DND-41 (cell line): ENCODE results near the gene CAMKMT.

Experiments
- ATAC-seq: fragments of 200-7000 bp; cut with Tn5 transposase; 3 replicates; pipeline ENCODE4 v1.9.1; 2021; ENCODE audit warnings: low read depth; ENCODE audit not compliant: insufficient read depth
- DNase-seq: peaks from one replicate; pipeline ENCODE4 v3.0.0-alpha.2; 2020
- H2AFZ ChIP-seq: 2 replicates; pipeline ENCODE4 v1.6.0; 2012; ENCODE audit warnings: low read depth, low read length
- H3K27ac ChIP-seq: 2 replicates; pipeline ENCODE4 v1.5.1; 2012; ENCODE audit warnings: low read length, inconsistent platforms
- H3K27me3 ChIP-seq: fragments of 200-600 bp; sonication (generic); 2 replicates; pipeline ENCODE4 v1.6.0; 2012; ENCODE audit warnings: low read length, mild to moderate bottlenecking, inconsistent platforms; ENCODE audit not compliant: insufficient read depth, poor library complexity
- H3K36me3 ChIP-seq: 2 replicates; pipeline ENCODE4 v1.5.1; 2012; ENCODE audit warnings: low read length, inconsistent platforms; ENCODE audit not compliant: insufficient read depth
- H3K4me1 ChIP-seq: 2 replicates; pipeline ENCODE4 v1.5.1; 2012; ENCODE audit warnings: mild to moderate bottlenecking, low read length; ENCODE audit not compliant: insufficient read depth
- H3K4me2 ChIP-seq: 2 replicates; pipeline ENCODE4 v1.6.0; 2012; ENCODE audit warnings: mild to moderate bottlenecking, moderate library complexity, low read length, inconsistent platforms; ENCODE audit not compliant: insufficient read depth
- H3K4me3 ChIP-seq, 2 experiments: fragments of 200-600 bp in 1 of 2; shearing (Covaris generic) in 1 of 2; 2 replicates each; pipeline ENCODE4 v1.5.1; 2012 to 2016; ENCODE audit warnings: inconsistent platforms in 2 of 2, low read length in 2 of 2, mild to moderate bottlenecking in 2 of 2, low read depth in 1 of 2, moderate library complexity in 1 of 2
- H3K79me2 ChIP-seq: 2 replicates; pipeline ENCODE4 v1.6.0; 2012; ENCODE audit warnings: low read length, inconsistent platforms; ENCODE audit not compliant: insufficient read depth
- H3K9ac ChIP-seq: 2 replicates; pipeline ENCODE4 v1.6.0; 2012; ENCODE audit warnings: low read depth, mild to moderate bottlenecking, inconsistent platforms, low read length, moderate library complexity
- H3K9me3 ChIP-seq: 2 replicates; pipeline ENCODE4 v1.5.1; 2012; ENCODE audit warnings: low read length, moderate library complexity, mild to moderate bottlenecking, inconsistent platforms; ENCODE audit not compliant: insufficient read depth, severe bottlenecking
- H4K20me1 ChIP-seq: 2 replicates; pipeline ENCODE4 v1.6.0; 2012; ENCODE audit warnings: low read length; ENCODE audit not compliant: insufficient read depth
- CTCF ChIP-seq: IDR thresholded peaks from 2 replicates; pipeline ENCODE4 v1.5.1; 2012; ENCODE audit warnings: borderline replicate concordance, low read length, moderate library complexity, mild to moderate bottlenecking; ENCODE audit not compliant: poor library complexity, severe bottlenecking; ENCODE audit errors: extremely low read depth
- EZH2 ChIP-seq: IDR thresholded peaks from 3 replicates; pipeline ENCODE4 v1.6.1; 2012; ENCODE audit warnings: borderline replicate concordance, low read depth, mild to moderate bottlenecking, moderate library complexity, low read length, inconsistent platforms; ENCODE audit not compliant: severe bottlenecking

Gene CAMKMT

DNA sequence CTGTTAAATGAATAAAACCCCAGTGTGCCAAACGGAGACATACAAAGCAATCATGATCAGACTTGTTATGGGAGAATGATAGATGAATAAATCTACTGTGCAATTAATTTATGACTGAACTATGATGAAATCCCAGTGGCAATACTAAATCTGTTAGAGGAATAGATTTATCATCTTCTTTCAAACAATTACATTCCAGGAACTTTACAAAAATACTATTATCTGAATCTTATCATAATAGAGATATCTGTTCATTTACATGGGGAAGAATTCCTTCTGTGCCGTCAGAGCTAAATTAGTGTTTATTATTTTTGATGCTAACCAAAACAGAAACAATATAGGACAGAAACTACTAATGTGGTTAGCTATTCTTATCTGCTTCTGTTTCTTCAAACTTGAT is 208.5 kb downstream of the CAMKMT start:
- Histone ChIP-seq H3K27me3 (no peaks in the 10 kb centered on the region), H3K4me2 (no peak overlapping the region), H2AFZ (no peak overlapping the region), H3K9ac (no peak overlapping the region), H3K36me3 (no peaks in the 10 kb centered on the region), H3K4me1 (peaks cover 17% of the 10 kb centered on the region), H3K27ac (no peak overlapping the region), H3K9me3 (no peaks in the 10 kb centered on the region), H3K79me2 (no peaks in the 10 kb centered on the region), H4K20me1 (peaks cover 3% of the 10 kb centered on the region; the same call in 1 of the 2 replicates), H3K4me3 (no peak overlapping the region)
- no peak for ATAC-seq
- TF ChIP-seq EZH2 (no peak), CTCF (no peak)
- DNase-seq, result no peak

DNA sequence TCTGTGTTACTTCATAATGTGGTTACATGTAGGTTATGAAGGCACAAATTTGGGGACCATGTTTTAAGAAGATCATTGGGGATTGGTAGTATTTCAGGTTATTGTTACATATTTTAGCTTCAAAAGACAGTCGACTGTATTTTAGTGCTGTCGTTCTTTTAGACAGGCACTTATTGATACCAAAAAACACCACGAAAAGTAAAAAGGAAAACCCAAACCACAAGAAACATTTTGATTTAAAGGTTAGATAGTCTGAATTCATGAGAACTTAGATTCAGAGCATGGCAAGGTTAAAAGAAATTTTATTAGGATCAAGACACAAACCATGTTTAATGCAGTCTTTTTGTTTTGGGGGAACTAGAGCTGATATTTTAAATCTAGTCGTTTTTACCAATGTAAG is 209.0 kb downstream of the CAMKMT start:
- Histone ChIP-seq H3K27me3 (no peaks in the 10 kb centered on the region), H3K4me3 (no peak overlapping the region), H3K27ac (no peak overlapping the region), H4K20me1 (peaks cover 3% of the 10 kb centered on the region; the same call in 1 of the 2 replicates), H3K9me3 (no peaks in the 10 kb centered on the region), H3K4me1 (peaks cover 17% of the 10 kb centered on the region), H3K4me2 (no peak overlapping the region), H2AFZ (no peak overlapping the region), H3K9ac (no peak overlapping the region), H3K36me3 (no peaks in the 10 kb centered on the region), H3K79me2 (no peaks in the 10 kb centered on the region)
- no peak for TF ChIP-seq EZH2
- no peak for TF ChIP-seq CTCF
- ATAC-seq (peak; percentile 79), DNase-seq (no peak)

GRCh38 chr2:44572196-44572900 is 210.6 kb downstream of the CAMKMT start:
- Histone ChIP-seq H3K9me3 (no peaks in the 10 kb centered on the region), H3K4me1 (peaks cover 17% of the 10 kb centered on the region), H3K4me2 (no peak overlapping the region), H3K27me3 (no peaks in the 10 kb centered on the region), H3K9ac (no peak overlapping the region), H3K36me3 (no peaks in the 10 kb centered on the region), H3K4me3 (no peak overlapping the region), H3K27ac (no peak overlapping the region), H4K20me1 (peaks cover 3% of the 10 kb centered on the region; the same call in 1 of the 2 replicates), H2AFZ (no peak overlapping the region), H3K79me2 (no peaks in the 10 kb centered on the region)
- DNase-seq, result no peak
- ATAC-seq, result no peak
- no peak for TF ChIP-seq EZH2
- TF ChIP-seq CTCF, result no peak
